Activated CD8-positive, alpha-beta T cell treated with anti-CD3 and anti-CD28 coated beads for 36 hours (primary cell): ENCODE measurements around the gene PARK7. TPM values are rescaled to one million over a fixed set of nuclear protein-coding genes. Genes with fewer than 3 reads are reported as not detected.
"Not testable (repeated sequence)": the region's sequence is repeated elsewhere in the genome, so short reads cannot be mapped to it uniquely, and the experiment has no call there.

Source experiments
- ATAC-seq: fragments of 200-7000 bp; cut with Tn5 transposase; one replicate; pipeline ENCODE4 v1.10.0; 2021; ENCODE audit warnings: mild to moderate bottlenecking, moderate library complexity
- CTCF ChIA-PET: fragments of 350-600 bp; sonication (Branson Sonifier 250); formaldehyde crosslinking; loops from one replicate; lab custom pipeline; 2021; ENCODE audit warnings: antibody characterized with exemption; lab: Charles Lee
- POLR2A ChIA-PET: fragments of 350-600 bp; sonication (Branson Sonifier 250); formaldehyde crosslinking; loops from one replicate; lab custom pipeline; 2021; ENCODE audit warnings: antibody characterized with exemption; lab: Charles Lee
- DNase-seq: peaks from one replicate; pipeline ENCODE4 v3.0.0-alpha.2; 2020
- H3K27ac Mint-ChIP-seq: one replicate; pipeline ENCODE4 v1.8.0; 2021; ENCODE audit warnings: mild to moderate bottlenecking, mixed read lengths
- H3K27me3 Mint-ChIP-seq: one replicate; pipeline ENCODE4 v1.8.0; 2021; ENCODE audit warnings: mixed read lengths
- H3K36me3 Mint-ChIP-seq: one replicate; pipeline ENCODE4 v1.8.0; 2021; ENCODE audit warnings: low read depth, mixed read lengths
- H3K4me1 Mint-ChIP-seq: one replicate; pipeline ENCODE4 v1.8.0; 2021; ENCODE audit warnings: low read depth, mixed read lengths
- H3K4me3 Mint-ChIP-seq: one replicate; pipeline ENCODE4 v1.8.0; 2021; ENCODE audit warnings: mild to moderate bottlenecking, moderate library complexity, mixed read lengths
- H3K9me3 Mint-ChIP-seq: one replicate; pipeline ENCODE4 v1.8.0; 2021; ENCODE audit warnings: mixed read lengths
- CTCF ChIP-seq: fragments of 200-600 bp; IDR thresholded peaks from one replicate; pipeline ENCODE4 v1.8.0; 2022; ENCODE audit warnings: antibody characterized with exemption, mild to moderate bottlenecking
- intact Hi-C: fragments of 100-400 bp; cut with micrococcal nuclease; formaldehyde crosslinking; loops from one replicate; pipeline ENCODE4 v1.10.0; 2022
- total RNA-seq, 2 experiments: library from RNA; stranded (reverse); gene quantifications; one replicate each; pipeline ENCODE4 v1.2.3, GENCODE V29; 2021

PARK7 gene
- total RNA-seq, 2 experiments from 2014 or later: 539 to 552 TPM

- Mint-ChIP-seq H3K9me3 (no peaks in the 10 kb centered on the region), H3K4me3 (peak overlapping the region; percentile 49), H3K4me1 (peaks cover 64% of the 10 kb centered on the region), H3K27ac (peak overlapping the region; percentile 86), H3K36me3 (peaks cover 46% of the 10 kb centered on the region), H3K27me3 (no peaks in the 10 kb centered on the region)
- ATAC-seq (no peak), DNase-seq (no peak)
- ChIA-PET CTCF (interaction anchor here (0.7 to 4.8 kb wide), 7 partner anchors 8 to 249 kb away, joined by 3 to 23 read pairs (median 4); no protein-coding TSS in a partner anchor), POLR2A (interaction anchor here (1.0 to 6.8 kb wide), 9 partner anchors 8 to 134 kb away, joined by 3 to 32 read pairs (median 4); partner anchors contain the start of genes PARK7 and TNFRSF9)
- intact Hi-C loops: loop anchor here (5.0 kb wide), 1 partner anchor 36 kb away; no protein-coding TSS in a partner anchor
- TF ChIP-seq CTCF: no peak
These were observed 45.0 kb upstream of the PARK7 start for GRCh38 chr1:7916501-7916830.

- intact Hi-C loops: loop anchor here (5.0 kb wide), 1 partner anchor 34 kb away; no protein-coding TSS in a partner anchor
- H3K4me3 Mint-ChIP-seq, H3K9me3 Mint-ChIP-seq, H3K27me3 Mint-ChIP-seq, ATAC-seq: not testable (repeated sequence)
- CTCF ChIA-PET: interaction anchor here (3.7 kb wide), 1 partner anchor 25 kb away, joined by 17 read pairs; no protein-coding TSS in a partner anchor
- Mint-ChIP-seq H3K27ac (peak overlapping the region; percentile 67), H3K4me1 (peaks cover 67% of the 10 kb centered on the region), H3K36me3 (peaks cover 57% of the 10 kb centered on the region)
- POLR2A ChIA-PET: interaction anchor here (1.4 to 9.1 kb wide), 4 partner anchors 14 to 34 kb away, joined by 3 to 65 read pairs (median 24); partner anchors contain the start of gene TNFRSF9
- DNase-seq: peak; percentile 48
These were observed 43.5 kb upstream of the PARK7 start for GRCh38 chr1:7917971-7918370.

- no peak overlapping the region for H3K4me3 Mint-ChIP-seq
- peaks cover 65% of the 10 kb centered on the region for H3K36me3 Mint-ChIP-seq
- intact Hi-C loops: loop anchor here (5.0 kb wide), 1 partner anchor 32 kb away; no protein-coding TSS in a partner anchor
- TF ChIP-seq CTCF: no peak
- DNase-seq (peak; percentile 44), ATAC-seq (no peak)
- CTCF ChIA-PET: interaction anchor here (0.8 to 3.7 kb wide), 6 partner anchors 10 to 112 kb away, joined by 3 to 17 read pairs (median 4); no protein-coding TSS in a partner anchor
- no peaks in the 10 kb centered on the region for H3K9me3 Mint-ChIP-seq
- H3K4me1 Mint-ChIP-seq: peaks cover 66% of the 10 kb centered on the region
- no peaks in the 10 kb centered on the region for H3K27me3 Mint-ChIP-seq
- peak overlapping the region; percentile 94 for H3K27ac Mint-ChIP-seq
- POLR2A ChIA-PET: interaction anchor here (0.8 to 9.1 kb wide), 4 partner anchors 11 to 20 kb away, joined by 3 to 65 read pairs (median 19); partner anchors contain the start of gene TNFRSF9
These were observed 41.6 kb upstream of the PARK7 start for GRCh38 chr1:7919880-7920279.

GRCh38 chr1:7921796-7922195 is 39.7 kb upstream of the PARK7 start:
- ChIA-PET CTCF (interaction anchor here (1.0 to 1.1 kb wide), 3 partner anchors 16 to 140 kb away, joined by 3 to 4 read pairs (median 3); no protein-coding TSS in a partner anchor), POLR2A (interaction anchor here (6.8 to 9.1 kb wide), 2 partner anchors 10 to 18 kb away, joined by 32 to 65 read pairs; partner anchors contain the start of gene TNFRSF9)
- no peaks in the 10 kb centered on the region for H3K9me3 Mint-ChIP-seq
- intact Hi-C loops: no loop called here
- peaks cover 64% of the 10 kb centered on the region for H3K4me1 Mint-ChIP-seq
- no peak for TF ChIP-seq CTCF
- H3K27me3 Mint-ChIP-seq: no peaks in the 10 kb centered on the region
- ATAC-seq (no peak), DNase-seq (no peak)
- H3K36me3 Mint-ChIP-seq: peaks cover 70% of the 10 kb centered on the region
- no peak overlapping the region for H3K4me3 Mint-ChIP-seq
- peak overlapping the region; percentile 19 for H3K27ac Mint-ChIP-seq

GRCh38 chr1:7922301-7922700 is 39.2 kb upstream of the PARK7 start:
- POLR2A ChIA-PET: interaction anchor here (6.8 to 9.1 kb wide), 2 partner anchors 9 to 18 kb away, joined by 32 to 65 read pairs; partner anchors contain the start of gene TNFRSF9
- Mint-ChIP-seq H3K9me3 (no peaks in the 10 kb centered on the region), H3K4me3 (no peak overlapping the region), H3K4me1 (peaks cover 64% of the 10 kb centered on the region), H3K27ac (peak overlapping the region; percentile 19), H3K27me3 (no peaks in the 10 kb centered on the region), H3K36me3 (peaks cover 71% of the 10 kb centered on the region)
- intact Hi-C loops: no loop called here
- CTCF ChIA-PET: interaction anchor here (1.0 to 1.1 kb wide), 2 partner anchors 17 to 39 kb away, joined by 3 read pairs; partner anchors contain the start of gene PARK7
- no peak for TF ChIP-seq CTCF
- DNase-seq: no peak
- no peak for ATAC-seq

GRCh38 chr1:7927061-7927460 is 34.5 kb upstream of the PARK7 start:
- intact Hi-C loops, H3K4me3 Mint-ChIP-seq, H3K27me3 Mint-ChIP-seq, H3K9me3 Mint-ChIP-seq, DNase-seq, ATAC-seq: not testable (repeated sequence)
- ChIA-PET POLR2A (interaction anchor here (0.9 to 1.0 kb wide), 2 partner anchors 18 to 21 kb away, joined by 3 read pairs; no protein-coding TSS in a partner anchor), CTCF (interaction anchor here (1.0 kb wide), 1 partner anchor 23 kb away, joined by 3 read pairs; no protein-coding TSS in a partner anchor)
- Mint-ChIP-seq H3K4me1 (peaks cover 70% of the 10 kb centered on the region), H3K27ac (peak overlapping the region; percentile 48), H3K36me3 (peaks cover 85% of the 10 kb centered on the region)
